ENCODE results near the gene GALNS. TPM values are rescaled to one million over a fixed set of nuclear protein-coding genes. Genes with fewer than 3 reads are reported as not detected.

Gene GALNS
- total RNA-seq, 1 experiment from 2014 or later, result 81.6 TPM

GRCh38 chr16:88787579-88788314 is 69.0 kb downstream of the GALNS start:
- H3K27me3 ChIP-seq (ENCODE audit: control insufficient read depth, insufficient read depth, low read length), result no peaks in the 10 kb centered on the region
- in situ Hi-C loops (cut with HindIII; ENCODE audit: low pct_unique_long_range_greater_than_20kb, low sequenced_read_pairs), result no loop called here
- no peak overlapping the region for H3K27ac ChIP-seq (ENCODE audit: low read length)
- no TSS peak for BruUV-seq (replicated peaks)
- ChIA-PET POLR2A (interaction anchor here (0.6 to 0.7 kb wide), 2 partner anchors 14 to 47 kb away, joined by 3 read pairs; no protein-coding TSS in a partner anchor), CTCF (interaction anchor here (0.7 kb wide), 1 partner anchor 29 kb away, joined by 4 read pairs; no protein-coding TSS in a partner anchor)
- TF ChIP-seq CTCF (IDR thresholded peaks at IDR 0.05) (no peak), REST (IDR thresholded peaks at IDR 0.05; ENCODE audit: insufficient read depth in 1 of 2, low read depth in 2 of 2, low read length in 1 of 2) (no peak), SIN3A (IDR thresholded peaks at IDR 0.05; ENCODE audit: borderline replicate concordance, insufficient read depth, low read depth, low read length) (no peak), TCF7L2 (IDR thresholded peaks at IDR 0.05; ENCODE audit: low read depth, low read length) (no peak), POLR2AphosphoS5 (IDR thresholded peaks at IDR 0.05; ENCODE audit: low read depth, low read length) (no peak)
- H3K36me3 ChIP-seq (ENCODE audit: control insufficient read depth, insufficient read depth, low read length), result no peaks in the 10 kb centered on the region; the same call in 1 of the 2 replicates
- H3K4me1 ChIP-seq (ENCODE audit: control insufficient read depth, insufficient read depth, low read length), result no peaks in the 10 kb centered on the region; the same call in 1 of the 2 replicates
- ATAC-seq (no peak), DNase-seq (ENCODE audit: low read depth, low spot score) (no peak)
- no peaks in the 10 kb centered on the region for H3K9me3 ChIP-seq (ENCODE audit: control insufficient read depth, insufficient read depth, low read depth, low read length)
- intact Hi-C loops (cut with micrococcal nuclease; ENCODE audit: unreplicated experiment), result loop anchor here (10.0 kb wide), 1 partner anchor 53 kb away; no protein-coding TSS in a partner anchor
- no peak overlapping the region for H3K4me3 ChIP-seq (ENCODE audit: low read depth in 2 of 2, low read length in 2 of 2)

GRCh38 chr16:88785106-88785924 is 71.4 kb downstream of the GALNS start, which contains the start of gene PIEZO1:
Gene PIEZO1 (minus strand): TSS chr16:88785220. CDS start chr16:88784964, 256 bp downstream.
- peak; percentile 85 for ATAC-seq
- DNase-seq (ENCODE audit: low read depth, low spot score), result no peak
- BruUV-seq (replicated peaks), result no TSS peak
- TF ChIP-seq TCF7L2 (IDR thresholded peaks at IDR 0.05; ENCODE audit: low read depth, low read length), result no peak
- TF ChIP-seq CTCF (IDR thresholded peaks at IDR 0.05), result peak; percentile 91
- TF ChIP-seq REST (IDR thresholded peaks at IDR 0.05; ENCODE audit: insufficient read depth in 1 of 2, low read depth in 2 of 2, low read length in 1 of 2), result no peak
- TF ChIP-seq POLR2AphosphoS5 (IDR thresholded peaks at IDR 0.05; ENCODE audit: low read depth, low read length), result peak; percentile 60; the same call in 1 of the 2 replicates
- TF ChIP-seq SIN3A (IDR thresholded peaks at IDR 0.05; ENCODE audit: borderline replicate concordance, insufficient read depth, low read depth, low read length), result peak; percentile 41; the same call in 1 of the 2 replicates
- intact Hi-C loops (cut with micrococcal nuclease; ENCODE audit: unreplicated experiment) (loop anchor here (10.0 kb wide), 1 partner anchor 51 kb away; no protein-coding TSS in a partner anchor), in situ Hi-C loops (cut with HindIII; ENCODE audit: low pct_unique_long_range_greater_than_20kb, low sequenced_read_pairs) (no loop called here)
- Histone ChIP-seq H3K9me3 (ENCODE audit: control insufficient read depth, insufficient read depth, low read depth, low read length) (no peaks in the 10 kb centered on the region), H3K27ac (ENCODE audit: low read length) (peak within 1 kb of the TSS; percentile 85), H3K36me3 (ENCODE audit: control insufficient read depth, insufficient read depth, low read length) (no peaks in the 10 kb centered on the region; the same call in 1 of the 2 replicates), H3K4me1 (ENCODE audit: control insufficient read depth, insufficient read depth, low read length) (peaks cover 22% of the 10 kb centered on the region), H3K4me3 (ENCODE audit: low read depth in 2 of 2, low read length in 2 of 2) (peak within 1 kb of the TSS; percentile 61 to 69), H3K27me3 (ENCODE audit: control insufficient read depth, insufficient read depth, low read length) (no peaks in the 10 kb centered on the region)
- CTCF ChIA-PET, result interaction anchor here (0.5 to 0.9 kb wide), 4 partner anchors 10 to 45 kb away, joined by 3 to 10 read pairs (median 6); no protein-coding TSS in a partner anchor
- POLR2A ChIA-PET, result interaction anchor here (0.6 kb wide), 1 partner anchor 8 kb away, joined by 11 read pairs; no protein-coding TSS in a partner anchor

All from Panc1 (cell line).